ENCODE data around the gene OR9Q1.

Gene OR9Q1

GRCh38 chr11:58134151-58134550 lies 110.5 kb downstream of the OR9Q1 start:
- no peak overlapping the region for H3K4me3 ChIP-seq (ENCODE audit: low read depth, low read length)
- no peak for TF ChIP-seq POLR2A (IDR thresholded peaks at IDR 0.05; ENCODE audit: extremely low read depth, insufficient read length)
- no peak for TF ChIP-seq MAX (IDR thresholded peaks at IDR 0.05; ENCODE audit: low read depth, low read length)
- TF ChIP-seq CTCF (IDR thresholded peaks at IDR 0.05; ENCODE audit: low read depth, low read length): no peak
- no peak for TF ChIP-seq MYC (IDR thresholded peaks at IDR 0.05; ENCODE audit: low read depth, low read length)
- no peak for DNase-seq (ENCODE audit: low read depth)

GRCh38 chr11:58135171-58135570 lies 111.5 kb downstream of the OR9Q1 start:
- no peak overlapping the region for H3K4me3 ChIP-seq (ENCODE audit: low read depth, low read length)
- no peak for TF ChIP-seq CTCF (IDR thresholded peaks at IDR 0.05; ENCODE audit: low read depth, low read length)
- TF ChIP-seq MAX (IDR thresholded peaks at IDR 0.05; ENCODE audit: low read depth, low read length): no peak
- no peak for TF ChIP-seq POLR2A (IDR thresholded peaks at IDR 0.05; ENCODE audit: extremely low read depth, insufficient read length)
- no peak for DNase-seq (ENCODE audit: low read depth)

GRCh38 chr11:58142761-58143160 lies 119.1 kb downstream of the OR9Q1 start:
- H3K4me3 ChIP-seq (ENCODE audit: low read depth, low read length): no peak overlapping the region
- TF ChIP-seq MYC (IDR thresholded peaks at IDR 0.05; ENCODE audit: low read depth, low read length): no peak
- TF ChIP-seq MAX (IDR thresholded peaks at IDR 0.05; ENCODE audit: low read depth, low read length): no peak
- no peak for TF ChIP-seq CTCF (IDR thresholded peaks at IDR 0.05; ENCODE audit: low read depth, low read length)
- no peak for TF ChIP-seq POLR2A (IDR thresholded peaks at IDR 0.05; ENCODE audit: extremely low read depth, insufficient read length)
- DNase-seq (ENCODE audit: low read depth): no peak

GRCh38 chr11:58152781-58153180 lies 129.1 kb downstream of the OR9Q1 start:
- no peak for DNase-seq (ENCODE audit: low read depth)
- TF ChIP-seq MYC (IDR thresholded peaks at IDR 0.05; ENCODE audit: low read depth, low read length) (no peak), POLR2A (IDR thresholded peaks at IDR 0.05; ENCODE audit: extremely low read depth, insufficient read length) (no peak), MAX (IDR thresholded peaks at IDR 0.05; ENCODE audit: low read depth, low read length) (no peak), CTCF (IDR thresholded peaks at IDR 0.05; ENCODE audit: low read depth, low read length) (no peak)
- no peak overlapping the region for H3K4me3 ChIP-seq (ENCODE audit: low read depth, low read length)

GRCh38 chr11:58164389-58164788 lies 140.7 kb downstream of the OR9Q1 start:
- TF ChIP-seq MYC (IDR thresholded peaks at IDR 0.05; ENCODE audit: low read depth, low read length) (no peak), CTCF (IDR thresholded peaks at IDR 0.05; ENCODE audit: low read depth, low read length) (no peak), MAX (IDR thresholded peaks at IDR 0.05; ENCODE audit: low read depth, low read length) (no peak), POLR2A (IDR thresholded peaks at IDR 0.05; ENCODE audit: extremely low read depth, insufficient read length) (no peak)
- no peak overlapping the region for H3K4me3 ChIP-seq (ENCODE audit: low read depth, low read length)

GRCh38 chr11:58164990-58165389 lies 141.3 kb downstream of the OR9Q1 start:
- no peak overlapping the region for H3K4me3 ChIP-seq (ENCODE audit: low read depth, low read length)
- DNase-seq (ENCODE audit: low read depth): no peak
- TF ChIP-seq CTCF (IDR thresholded peaks at IDR 0.05; ENCODE audit: low read depth, low read length): no peak
- no peak for TF ChIP-seq MYC (IDR thresholded peaks at IDR 0.05; ENCODE audit: low read depth, low read length)
- no peak for TF ChIP-seq POLR2A (IDR thresholded peaks at IDR 0.05; ENCODE audit: extremely low read depth, insufficient read length)
- no peak for TF ChIP-seq MAX (IDR thresholded peaks at IDR 0.05; ENCODE audit: low read depth, low read length)

More at GRCh38 chr11:58164389-58164788, 140.7 kb downstream of the OR9Q1 start:
- DNase-seq (ENCODE audit: low read depth): no peak

All from NB4 (cell line).